Fibroblast of the aortic adventitia (primary cell): ENCODE measurements around the gene ERMP1. TPM values are rescaled to one million over a fixed set of nuclear protein-coding genes. Genes with fewer than 3 reads are reported as not detected.

ENCODE experiments used
- DNase-seq: peaks from one replicate; pipeline ENCODE4 v3.0.0-alpha.2; 2010; ENCODE audit warnings: low read depth
- H3K4me3 ChIP-seq: 2 replicates; pipeline ENCODE4 v1.5.1; 2011; ENCODE audit warnings: low read depth, mild to moderate bottlenecking, control low read depth, low read length, moderate library complexity
- CTCF ChIP-seq: IDR thresholded peaks from 2 replicates; pipeline ENCODE4 v1.5.1; 2011; ENCODE audit warnings: mild to moderate bottlenecking, low read length, control low read depth, inconsistent platforms; ENCODE audit not compliant: insufficient read depth
- total RNA-seq: library from RNA; depleted of rRNA; stranded (reverse); fragments of >200 nt; gene quantifications from 2 replicates; pipeline ENCODE4 v1.2.3, GENCODE V29; 2012; ENCODE audit warnings: low replicate concordance

The ERMP1 gene
- total RNA-seq, 1 donor = 9.4 TPM

GRCh38 chr9:5846096-5846495 is 13.2 kb upstream of the ERMP1 start:
- no peak for TF ChIP-seq CTCF
- no peak overlapping the region for H3K4me3 ChIP-seq
- no peak for DNase-seq

GRCh38 chr9:5845157-5845531 is 12.2 kb upstream of the ERMP1 start:
- no peak for TF ChIP-seq CTCF
- no peak for DNase-seq
- H3K4me3 ChIP-seq = no peak overlapping the region

- no peak for TF ChIP-seq CTCF
- H3K4me3 ChIP-seq = no peak overlapping the region
- DNase-seq = peak; percentile 6
Observed at GRCh38 chr9:5843794-5844471, 11.0 kb upstream of the ERMP1 start.

- no peak for TF ChIP-seq CTCF
- no peak for DNase-seq
- no peak overlapping the region for H3K4me3 ChIP-seq
Observed at GRCh38 chr9:5842929-5843793, 10.2 kb upstream of the ERMP1 start.

- H3K4me3 ChIP-seq = no peak overlapping the region
- DNase-seq = no peak
- no peak for TF ChIP-seq CTCF
Observed at GRCh38 chr9:5841771-5842573, 9.1 kb upstream of the ERMP1 start.

- TF ChIP-seq CTCF = no peak
- no peak for DNase-seq
- H3K4me3 ChIP-seq = no peak overlapping the region
Observed at GRCh38 chr9:5840788-5841187, 7.9 kb upstream of the ERMP1 start.
